Suprapubic skin (tissue), 4 donors: ENCODE data around the gene CCDC170. TPM values are rescaled to one million over a fixed set of nuclear protein-coding genes. Genes with fewer than 3 reads are reported as not detected.

Experiments
- DNase-seq, 2 donors: peaks; one replicate each; pipeline ENCODE4 v3.0.0-alpha.2; 2019; ENCODE audit warnings: low spot score in 2 of 2
- H3K27ac ChIP-seq: fragments of 200-600 bp; sonication (generic); one replicate; pipeline ENCODE4 v1.5.1; 2019
- H3K27me3 ChIP-seq: fragments of 200-600 bp; sonication (generic); one replicate; pipeline ENCODE4 v1.5.1; 2019
- H3K36me3 ChIP-seq: fragments of 200-600 bp; sonication (generic); one replicate; pipeline ENCODE4 v1.5.1; 2019
- H3K4me1 ChIP-seq: fragments of 200-600 bp; sonication (generic); one replicate; pipeline ENCODE4 v1.5.1; 2019
- H3K4me3 ChIP-seq: fragments of 200-600 bp; sonication (generic); one replicate; pipeline ENCODE4 v1.5.1; 2019; ENCODE audit warnings: mild to moderate bottlenecking
- H3K9me3 ChIP-seq: fragments of 200-600 bp; sonication (generic); one replicate; pipeline ENCODE4 v1.5.1; 2019
- CTCF ChIP-seq, 2 donors: fragments of 200-600 bp in 1 of 2; fragments of 450-650 bp in 1 of 2; sonication (generic) in 1 of 2; IDR thresholded peaks; one replicate each; pipeline ENCODE4 v1.5.1; 2016 to 2019; ENCODE audit warnings: antibody characterized with exemption in 2 of 2, mild to moderate bottlenecking in 1 of 2, moderate library complexity in 1 of 2
- EP300 ChIP-seq: sonication (generic); formaldehyde crosslinking; IDR thresholded peaks from one replicate; pipeline ENCODE4 v1.6.1; 2017; ENCODE audit warnings: antibody characterized with exemption
- POLR2A ChIP-seq, 2 donors: fragments of 450-650 bp; IDR thresholded peaks; one replicate each; pipeline ENCODE4 v1.6.1; 2017; ENCODE audit warnings: antibody characterized with exemption in 2 of 2, mild to moderate bottlenecking in 2 of 2, moderate library complexity in 2 of 2
- POLR2AphosphoS5 ChIP-seq, 3 donors: sonication (generic); formaldehyde crosslinking; IDR thresholded peaks; one replicate each; pipeline ENCODE4 v1.6.1; 2017; ENCODE audit warnings: antibody characterized with exemption in 3 of 3
- WGBS: methylation state at CpG from one replicate; pipeline ENCODE4 v1.1.5; 2018; 5-methylcytosine and 5-hydroxymethylcytosine counted together
- total RNA-seq, 4 donors: library from RNA; depleted of rRNA; stranded (reverse); fragments of >200 nt; gene quantifications; one replicate each; pipeline ENCODE4 v1.1.0, GENCODE V29; 2016

CCDC170 gene
- total RNA-seq, 4 donors from 2014 or later: 0.16 to 0.89 (median 0.24) TPM

GRCh38 chr6:151610326-151610725 lies 116.5 kb downstream of the CCDC170 start:
- TF ChIP-seq POLR2A (IDR thresholded peaks at IDR 0.05) (no peak), CTCF (IDR thresholded peaks at IDR 0.05) (no peak), POLR2AphosphoS5 (IDR thresholded peaks at IDR 0.05) (no peak), EP300 (no peak)
- H3K27me3 ChIP-seq: no peaks in the 10 kb centered on the region

GRCh38 chr6:151614630-151615029 lies 120.8 kb downstream of the CCDC170 start:
- WGBS: 100% methylated on average over 4 of the region's 4 CpGs
- DNase-seq: no peak
- Histone ChIP-seq H3K36me3 (no peaks in the 10 kb centered on the region), H3K4me3 (no peak overlapping the region), H3K27me3 (no peaks in the 10 kb centered on the region), H3K9me3 (no peaks in the 10 kb centered on the region), H3K27ac (no peak overlapping the region), H3K4me1 (no peaks in the 10 kb centered on the region)
- TF ChIP-seq EP300 (no peak), CTCF (IDR thresholded peaks at IDR 0.05) (no peak), POLR2A (IDR thresholded peaks at IDR 0.05) (no peak), POLR2AphosphoS5 (IDR thresholded peaks at IDR 0.05) (no peak)

More at GRCh38 chr6:151610326-151610725, 116.5 kb downstream of the CCDC170 start:
- no peaks in the 10 kb centered on the region for H3K4me1 ChIP-seq
- H3K27ac ChIP-seq: no peak overlapping the region
- H3K36me3 ChIP-seq: no peaks in the 10 kb centered on the region
- 56% methylated on average over 1 of the region's 1 CpG for WGBS
- H3K4me3 ChIP-seq: no peak overlapping the region
- no peaks in the 10 kb centered on the region for H3K9me3 ChIP-seq
- no peak for DNase-seq

- no peak overlapping the region for H3K4me3 ChIP-seq
- TF ChIP-seq EP300: no peak
- no peak for TF ChIP-seq POLR2A (IDR thresholded peaks at IDR 0.05)
- TF ChIP-seq POLR2AphosphoS5 (IDR thresholded peaks at IDR 0.05): no peak
- no peak for TF ChIP-seq CTCF (IDR thresholded peaks at IDR 0.05)
- H3K27me3 ChIP-seq: no peaks in the 10 kb centered on the region
- no peaks in the 10 kb centered on the region for H3K9me3 ChIP-seq
- H3K36me3 ChIP-seq: no peaks in the 10 kb centered on the region
- no peak for DNase-seq
- no peaks in the 10 kb centered on the region for H3K4me1 ChIP-seq
- H3K27ac ChIP-seq: no peak overlapping the region
- 58% methylated on average over 5 of the region's 5 CpGs for WGBS
These were observed 122.3 kb downstream of the CCDC170 start for GRCh38 chr6:151616091-151616513.

GRCh38 chr6:151616600-151616999 lies 122.8 kb downstream of the CCDC170 start:
- Histone ChIP-seq H3K4me1 (no peaks in the 10 kb centered on the region), H3K4me3 (no peak overlapping the region), H3K36me3 (no peaks in the 10 kb centered on the region), H3K9me3 (no peaks in the 10 kb centered on the region), H3K27ac (no peak overlapping the region), H3K27me3 (no peaks in the 10 kb centered on the region)
- no peak for TF ChIP-seq CTCF (IDR thresholded peaks at IDR 0.05)
- TF ChIP-seq POLR2AphosphoS5 (IDR thresholded peaks at IDR 0.05): no peak
- TF ChIP-seq POLR2A (IDR thresholded peaks at IDR 0.05): no peak
- no peak for TF ChIP-seq EP300
- DNase-seq: no peak
- WGBS: 79% methylated on average over 2 of the region's 2 CpGs

- no peak for DNase-seq
- H3K4me1 ChIP-seq: no peaks in the 10 kb centered on the region
- 93% methylated on average over 2 of the region's 2 CpGs for WGBS
- no peaks in the 10 kb centered on the region for H3K27me3 ChIP-seq
- H3K36me3 ChIP-seq: no peaks in the 10 kb centered on the region
- no peak overlapping the region for H3K27ac ChIP-seq
- H3K4me3 ChIP-seq: no peak overlapping the region
- H3K9me3 ChIP-seq: no peaks in the 10 kb centered on the region
- TF ChIP-seq POLR2A (IDR thresholded peaks at IDR 0.05) (no peak), CTCF (IDR thresholded peaks at IDR 0.05) (no peak), EP300 (no peak), POLR2AphosphoS5 (IDR thresholded peaks at IDR 0.05) (no peak)
These were observed 123.7 kb downstream of the CCDC170 start for GRCh38 chr6:151617539-151617938.
